Measurements from ENCODE around the gene KIAA0408. TPM values are rescaled to one million over a fixed set of nuclear protein-coding genes. Genes with fewer than 3 reads are reported as not detected.
"Not testable (repeated sequence)": the region's sequence is repeated elsewhere in the genome, so short reads cannot be mapped to it uniquely, and the experiment has no call there.

Gene KIAA0408
- total RNA-seq, 2 donors from 2014 or later = 0.64 to 0.84 TPM

DNA sequence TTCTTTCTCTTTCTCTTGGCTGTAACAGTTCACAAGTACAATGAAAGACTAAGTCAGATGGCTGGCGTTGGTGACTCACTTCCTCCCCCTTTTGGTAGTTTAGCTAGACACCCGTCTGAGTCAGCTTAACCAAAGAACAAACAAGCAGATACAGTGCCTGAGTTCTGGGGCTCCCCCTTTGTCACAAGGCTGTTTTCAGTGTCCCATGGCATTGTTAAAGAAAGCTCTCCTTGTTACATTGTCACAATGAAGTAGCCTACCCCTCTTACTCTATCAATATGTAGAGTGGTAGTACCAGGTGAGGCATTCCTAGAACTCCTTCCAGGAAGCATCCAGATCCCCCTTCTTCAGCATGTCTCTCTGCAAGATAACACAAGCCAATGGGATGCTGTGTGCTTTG is 38.6 kb downstream of the KIAA0408 start:
- no peak overlapping the region for H3K9ac ChIP-seq (ENCODE audit: extremely low read depth, low read length, poor library complexity, severe bottlenecking)
- no peaks in the 10 kb centered on the region for H3K36me3 Mint-ChIP-seq (ENCODE audit: low read depth)
- DNase-seq = peak; percentile 87
- H3K9me3 Mint-ChIP-seq = no peaks in the 10 kb centered on the region
- peak overlapping the region; percentile 8 for H3K27ac ChIP-seq (ENCODE audit: low read depth, low read length)
- H3K4me3 Mint-ChIP-seq = no peak overlapping the region
- no peaks in the 10 kb centered on the region for H3K36me3 ChIP-seq (ENCODE audit: control insufficient read depth, insufficient read depth, low read length)
- H3K27me3 ChIP-seq (ENCODE audit: control insufficient read depth, insufficient read depth, low read length, poor library complexity, severe bottlenecking) = no peaks in the 10 kb centered on the region
- 0 to 5% methylated on average over 1 to 2 of the region's 2 CpGs for WGBS, 2 experiments (ENCODE audit: insufficient coverage in 1 of 2, insufficient read length in 1 of 2)
- H3K4me1 Mint-ChIP-seq = peaks cover 20% of the 10 kb centered on the region
- H3K9me3 ChIP-seq (ENCODE audit: control insufficient read depth, low read length) = no peaks in the 10 kb centered on the region
- H3K4me3 ChIP-seq (ENCODE audit: low read length) = no peak overlapping the region
- TF ChIP-seq, protein P1, sequence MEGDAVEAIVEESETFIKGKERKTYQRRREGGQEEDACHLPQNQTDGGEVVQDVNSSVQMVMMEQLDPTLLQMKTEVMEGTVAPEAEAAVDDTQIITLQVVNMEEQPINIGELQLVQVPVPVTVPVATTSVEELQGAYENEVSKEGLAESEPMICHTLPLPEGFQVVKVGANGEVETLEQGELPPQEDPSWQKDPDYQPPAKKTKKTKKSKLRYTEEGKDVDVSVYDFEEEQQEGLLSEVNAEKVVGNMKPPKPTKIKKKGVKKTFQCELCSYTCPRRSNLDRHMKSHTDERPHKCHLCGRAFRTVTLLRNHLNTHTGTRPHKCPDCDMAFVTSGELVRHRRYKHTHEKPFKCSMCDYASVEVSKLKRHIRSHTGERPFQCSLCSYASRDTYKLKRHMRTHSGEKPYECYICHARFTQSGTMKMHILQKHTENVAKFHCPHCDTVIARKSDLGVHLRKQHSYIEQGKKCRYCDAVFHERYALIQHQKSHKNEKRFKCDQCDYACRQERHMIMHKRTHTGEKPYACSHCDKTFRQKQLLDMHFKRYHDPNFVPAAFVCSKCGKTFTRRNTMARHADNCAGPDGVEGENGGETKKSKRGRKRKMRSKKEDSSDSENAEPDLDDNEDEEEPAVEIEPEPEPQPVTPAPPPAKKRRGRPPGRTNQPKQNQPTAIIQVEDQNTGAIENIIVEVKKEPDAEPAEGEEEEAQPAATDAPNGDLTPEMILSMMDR (conservative IDR thresholded peaks at IDR 0.05) = peak; percentile 78
- peak overlapping the region; percentile 87 for H3K27ac Mint-ChIP-seq
- peaks cover 6% of the 10 kb centered on the region for H3K4me1 ChIP-seq (ENCODE audit: control insufficient read depth, insufficient read depth, low read length)
- H3K27me3 Mint-ChIP-seq (ENCODE audit: insufficient read depth) = no peaks in the 10 kb centered on the region

DNA sequence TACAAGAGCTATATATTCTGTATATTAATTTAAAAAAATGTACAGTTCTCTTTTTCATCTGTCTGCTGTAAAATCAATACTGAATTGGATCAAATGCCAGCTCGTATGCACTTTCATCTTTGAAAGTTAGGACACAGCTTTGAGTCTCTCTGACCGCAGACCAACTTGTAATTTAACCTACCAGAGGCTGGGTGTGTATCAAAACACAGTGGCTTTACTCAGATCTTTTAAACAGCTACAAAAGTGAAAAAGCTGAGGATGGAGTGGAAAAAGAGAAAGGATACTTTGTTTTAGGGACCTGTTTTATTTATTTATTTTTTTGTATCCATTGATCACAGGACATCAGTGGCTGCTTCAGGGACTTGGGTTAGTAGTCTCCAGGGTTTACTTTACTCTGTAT is 44.1 kb downstream of the KIAA0408 start:
- TF ChIP-seq, protein P1 (conservative IDR thresholded peaks at IDR 0.05) = no peak
- Histone ChIP-seq H3K4me3 (ENCODE audit: low read length) (no peak overlapping the region), H3K27me3 (ENCODE audit: control insufficient read depth, insufficient read depth, low read length, poor library complexity, severe bottlenecking) (no peaks in the 10 kb centered on the region), H3K4me1 (ENCODE audit: control insufficient read depth, insufficient read depth, low read length) (peaks cover 6% of the 10 kb centered on the region), H3K27ac (ENCODE audit: low read depth, low read length) (no peak overlapping the region), H3K9ac (ENCODE audit: extremely low read depth, low read length, poor library complexity, severe bottlenecking) (no peak overlapping the region), H3K9me3 (ENCODE audit: control insufficient read depth, low read length) (no peaks in the 10 kb centered on the region), H3K36me3 (ENCODE audit: control insufficient read depth, insufficient read depth, low read length) (no peaks in the 10 kb centered on the region)
- Mint-ChIP-seq H3K36me3 (ENCODE audit: low read depth) (no peaks in the 10 kb centered on the region), H3K27me3 (ENCODE audit: insufficient read depth) (no peaks in the 10 kb centered on the region), H3K4me3 (no peak overlapping the region), H3K9me3 (peaks cover 2% of the 10 kb centered on the region), H3K27ac (no peak overlapping the region), H3K4me1 (peaks cover 16% of the 10 kb centered on the region)
- no peak for DNase-seq
- 91 to 95% methylated on average over 2 of the region's 2 CpGs for WGBS, 2 experiments (ENCODE audit: insufficient coverage in 1 of 2, insufficient read length in 1 of 2)

DNA sequence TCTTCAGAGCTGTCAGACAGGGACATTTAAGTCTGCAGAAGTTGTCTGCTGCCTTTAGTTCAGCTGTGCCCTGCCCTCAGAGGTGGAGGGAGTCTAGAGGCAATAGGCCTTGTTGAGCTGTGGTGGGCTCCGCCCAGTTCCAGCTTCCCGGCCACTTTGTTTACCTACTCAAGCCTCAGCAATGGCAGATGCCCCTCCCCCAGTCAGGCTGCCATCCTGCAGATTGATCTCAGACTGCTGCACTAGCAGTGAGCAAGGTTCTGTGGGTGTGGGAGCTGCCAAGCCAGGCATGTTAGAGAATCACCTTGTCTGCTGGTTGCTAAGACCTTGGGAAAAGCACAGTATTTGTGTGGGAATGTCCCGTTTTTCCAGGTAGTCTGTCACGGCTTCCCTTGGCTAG is 46.1 kb downstream of the KIAA0408 start:
- not testable (repeated sequence) for H3K27ac Mint-ChIP-seq; H3K27me3 Mint-ChIP-seq (ENCODE audit: insufficient read depth); H3K9me3 Mint-ChIP-seq; H3K4me3 Mint-ChIP-seq; H3K4me3 ChIP-seq (ENCODE audit: low read length); H3K27me3 ChIP-seq (ENCODE audit: control insufficient read depth, insufficient read depth, low read length, poor library complexity, severe bottlenecking); H3K36me3 ChIP-seq (ENCODE audit: control insufficient read depth, insufficient read depth, low read length); H3K9ac ChIP-seq (ENCODE audit: extremely low read depth, low read length, poor library complexity, severe bottlenecking); H3K9me3 ChIP-seq (ENCODE audit: control insufficient read depth, low read length); H3K36me3 Mint-ChIP-seq (ENCODE audit: low read depth); H3K4me1 ChIP-seq (ENCODE audit: control insufficient read depth, insufficient read depth, low read length); H3K27ac ChIP-seq (ENCODE audit: low read depth, low read length); H3K4me1 Mint-ChIP-seq
- WGBS, 2 experiments (ENCODE audit: insufficient coverage in 1 of 2, insufficient read length in 1 of 2) = 67 to 100% methylated on average over 2 to 4 of the region's 4 CpGs
- peak; percentile 60 for DNase-seq

DNA sequence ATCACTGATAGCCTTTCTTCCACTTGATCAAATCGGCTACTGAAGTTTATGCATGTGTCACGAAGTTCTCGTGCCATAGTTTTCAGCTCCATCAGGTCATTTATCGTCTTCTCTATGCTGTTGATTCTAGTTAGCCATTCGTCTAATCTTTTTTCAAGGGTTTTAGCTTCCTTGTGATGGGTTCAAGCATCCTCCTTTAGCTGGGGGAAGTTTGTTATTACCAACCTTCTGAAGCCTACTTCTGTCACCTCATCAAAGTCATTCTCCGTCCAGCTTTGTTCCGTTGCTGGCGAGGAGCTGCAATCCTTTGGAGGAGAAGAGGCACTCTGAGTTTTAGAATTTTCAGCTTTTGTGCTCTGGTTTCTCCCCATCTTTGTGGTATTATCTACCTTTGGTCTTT is 47.2 kb downstream of the KIAA0408 start:
- H3K27me3 ChIP-seq (ENCODE audit: control insufficient read depth, insufficient read depth, low read length, poor library complexity, severe bottlenecking); H3K4me3 ChIP-seq (ENCODE audit: low read length); DNase-seq; H3K4me3 Mint-ChIP-seq; H3K27me3 Mint-ChIP-seq (ENCODE audit: insufficient read depth); H3K27ac ChIP-seq (ENCODE audit: low read depth, low read length); H3K4me1 Mint-ChIP-seq; H3K9me3 Mint-ChIP-seq; H3K4me1 ChIP-seq (ENCODE audit: control insufficient read depth, insufficient read depth, low read length); H3K9ac ChIP-seq (ENCODE audit: extremely low read depth, low read length, poor library complexity, severe bottlenecking); H3K36me3 Mint-ChIP-seq (ENCODE audit: low read depth); H3K27ac Mint-ChIP-seq; H3K36me3 ChIP-seq (ENCODE audit: control insufficient read depth, insufficient read depth, low read length); H3K9me3 ChIP-seq (ENCODE audit: control insufficient read depth, low read length): not testable (repeated sequence)
- WGBS, 2 experiments (ENCODE audit: insufficient coverage in 1 of 2, insufficient read length in 1 of 2) = 95% methylated on average over 6 to 8 of the region's 8 CpGs

Other genes with a start within 250 kb of the KIAA0408 start
- gene RNF146, start 192.5 kb downstream of the KIAA0408 start, total RNA-seq = 10 to 100 TPM; 43.9 to 44.6 TPM
- 10 to 100 TPM; 45.5 to 58.2 TPM for gene ECHDC1, start 115.8 kb downstream of the KIAA0408 start, total RNA-seq
- gene C6orf58, start 117.8 kb upstream of the KIAA0408 start, total RNA-seq = not detected